Dendritic cell treated with granulocyte-macrophage colony-stimulating factor and Interleukin-4, amounts not matched to agents 40 ng/mL and 50 ng/mL, for 4 days (primary cell): ENCODE measurements around the gene TRDN.

Source experiments
- H3K27ac Mint-ChIP-seq: one replicate; pipeline ENCODE4 v1.8.0; 2022; ENCODE audit warnings: mild to moderate bottlenecking, mixed read lengths
- H3K27me3 Mint-ChIP-seq: one replicate; pipeline ENCODE4 v1.8.0; 2022; ENCODE audit warnings: mild to moderate bottlenecking, mixed read lengths
- H3K36me3 Mint-ChIP-seq: one replicate; pipeline ENCODE4 v1.8.0; 2022; ENCODE audit warnings: low read depth, mixed read lengths
- H3K4me1 Mint-ChIP-seq: one replicate; pipeline ENCODE4 v1.8.0; 2022; ENCODE audit warnings: low read depth, mixed read lengths
- H3K4me3 Mint-ChIP-seq: one replicate; pipeline ENCODE4 v1.8.0; 2022; ENCODE audit warnings: mild to moderate bottlenecking, moderate library complexity, mixed read lengths
- H3K9me3 Mint-ChIP-seq: one replicate; pipeline ENCODE4 v1.8.0; 2022; ENCODE audit warnings: mixed read lengths
- intact Hi-C: fragments of 100-400 bp; cut with micrococcal nuclease; formaldehyde crosslinking; loops from one replicate; pipeline ENCODE4 v1.15.0; 2022

The TRDN gene

DNA sequence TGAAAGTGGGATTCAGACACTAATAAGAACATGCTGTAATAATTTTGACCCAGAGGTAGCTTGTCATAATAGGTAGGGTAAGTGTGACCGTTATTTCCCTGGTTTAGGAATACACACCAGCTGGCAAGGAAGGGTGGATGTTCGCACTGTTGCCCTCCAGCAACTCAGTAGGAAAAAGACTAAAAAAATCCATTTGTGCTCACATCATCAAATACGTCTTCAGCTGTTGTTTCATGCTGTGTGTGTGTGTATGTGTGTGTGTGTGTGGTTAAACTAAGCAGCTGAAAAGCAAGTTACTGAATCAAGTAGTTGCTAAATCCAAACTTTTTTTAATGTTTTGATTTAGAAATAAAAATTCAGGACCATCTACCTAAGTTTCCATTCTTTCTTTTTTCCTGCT is 218.7 kb downstream of the TRDN start:
- no peak overlapping the region for H3K4me3 Mint-ChIP-seq
- H3K36me3 Mint-ChIP-seq: no peaks in the 10 kb centered on the region
- intact Hi-C loops: loop anchor here (5.0 kb wide), 2 partner anchors 1379 to 1434 kb away; no protein-coding TSS in a partner anchor
- H3K27ac Mint-ChIP-seq: no peak overlapping the region
- H3K4me1 Mint-ChIP-seq: no peaks in the 10 kb centered on the region
- H3K27me3 Mint-ChIP-seq: no peaks in the 10 kb centered on the region
- H3K9me3 Mint-ChIP-seq: no peaks in the 10 kb centered on the region

GRCh38 chr6:123417535-123417934 is 219.2 kb downstream of the TRDN start:
- no peaks in the 10 kb centered on the region for H3K27me3 Mint-ChIP-seq
- intact Hi-C loops: loop anchor here (5.0 kb wide), 2 partner anchors 1380 to 1435 kb away; no protein-coding TSS in a partner anchor
- H3K4me1 Mint-ChIP-seq: no peaks in the 10 kb centered on the region
- H3K27ac Mint-ChIP-seq: no peak overlapping the region
- no peaks in the 10 kb centered on the region for H3K36me3 Mint-ChIP-seq
- no peak overlapping the region for H3K4me3 Mint-ChIP-seq
- no peaks in the 10 kb centered on the region for H3K9me3 Mint-ChIP-seq

DNA sequence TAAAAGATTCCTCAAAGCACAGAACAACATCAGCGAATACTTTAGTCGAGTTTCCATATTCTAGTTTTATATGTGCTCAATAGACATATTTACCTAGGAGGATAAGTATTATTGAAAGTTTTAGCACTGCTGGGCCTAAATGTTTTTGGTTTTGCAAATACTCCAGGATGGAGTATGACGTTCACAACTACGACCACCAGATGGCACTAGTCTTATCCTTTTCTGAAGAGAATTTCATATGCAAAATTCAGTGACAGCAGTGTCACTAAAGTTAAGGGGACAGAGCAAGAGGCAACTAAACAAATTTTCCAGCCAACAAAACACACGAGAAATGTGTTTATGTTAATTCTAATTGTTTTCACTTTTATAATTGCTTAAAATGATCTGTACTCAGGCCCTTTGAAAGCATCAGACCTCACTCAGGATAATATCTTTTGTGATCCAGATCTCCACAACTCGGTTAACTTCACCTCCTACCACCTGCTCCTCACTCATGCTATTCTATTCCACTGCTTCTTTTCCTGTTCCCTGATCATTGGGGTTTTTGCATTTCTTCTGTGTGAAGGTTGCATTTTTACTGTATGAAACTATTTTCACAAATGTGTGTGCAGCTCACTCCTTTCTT is 220.8 kb downstream of the TRDN start:
- no peaks in the 10 kb centered on the region for H3K9me3 Mint-ChIP-seq
- H3K27me3 Mint-ChIP-seq: no peaks in the 10 kb centered on the region
- intact Hi-C loops: loop anchor here (5.0 kb wide), 2 partner anchors 1381 to 1436 kb away; no protein-coding TSS in a partner anchor
- no peak overlapping the region for H3K27ac Mint-ChIP-seq
- H3K4me1 Mint-ChIP-seq: no peaks in the 10 kb centered on the region
- no peaks in the 10 kb centered on the region for H3K36me3 Mint-ChIP-seq
- no peak overlapping the region for H3K4me3 Mint-ChIP-seq

DNA sequence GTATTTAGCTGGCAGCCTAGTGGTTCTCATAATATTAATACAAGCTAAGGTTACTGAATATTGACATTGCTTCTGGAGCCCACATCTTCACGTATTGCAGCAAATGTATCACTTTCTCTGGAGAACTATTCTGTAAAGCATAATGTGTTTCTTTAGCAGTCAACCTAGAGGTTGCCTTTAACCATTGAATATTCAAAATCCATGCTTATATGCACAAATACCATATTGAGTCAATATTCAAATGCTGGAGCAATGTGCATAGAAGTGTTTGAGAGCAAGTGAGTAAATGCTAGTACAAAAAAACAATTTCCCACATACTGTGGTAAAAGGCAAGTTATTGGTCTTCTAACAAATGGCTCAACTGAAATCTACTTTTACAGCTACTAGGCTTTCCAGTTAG is 231.8 kb downstream of the TRDN start:
- no peak overlapping the region for H3K27ac Mint-ChIP-seq
- no peaks in the 10 kb centered on the region for H3K36me3 Mint-ChIP-seq
- H3K9me3 Mint-ChIP-seq: no peaks in the 10 kb centered on the region
- H3K4me3 Mint-ChIP-seq: no peak overlapping the region
- no peaks in the 10 kb centered on the region for H3K4me1 Mint-ChIP-seq
- intact Hi-C loops: no loop called here
- H3K27me3 Mint-ChIP-seq: no peaks in the 10 kb centered on the region

DNA sequence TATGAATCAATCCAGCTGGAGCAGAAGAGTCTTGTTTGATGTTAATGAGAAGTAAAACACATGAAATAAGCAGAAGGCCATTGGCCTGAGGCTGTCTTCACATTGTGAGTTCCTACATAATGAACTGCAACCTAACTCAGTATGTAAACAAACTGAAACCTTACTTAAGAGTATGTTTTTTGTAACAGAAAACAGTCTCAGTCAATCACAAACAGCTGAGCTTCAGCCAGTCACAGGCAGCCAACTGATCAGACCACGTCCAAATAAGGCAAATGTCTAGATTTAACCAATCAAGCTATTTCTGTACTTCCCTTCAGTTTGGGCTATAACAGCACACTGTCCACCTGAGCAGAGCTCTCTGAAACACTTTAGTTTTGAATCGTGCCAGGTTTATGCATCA is 234.7 kb downstream of the TRDN start:
- Mint-ChIP-seq H3K27me3 (no peaks in the 10 kb centered on the region), H3K36me3 (no peaks in the 10 kb centered on the region), H3K4me1 (no peaks in the 10 kb centered on the region), H3K4me3 (no peak overlapping the region), H3K9me3 (no peaks in the 10 kb centered on the region), H3K27ac (no peak overlapping the region)
- intact Hi-C loops: no loop called here

GRCh38 chr6:123398072-123398471 is 238.7 kb downstream of the TRDN start:
- Mint-ChIP-seq H3K4me3 (no peak overlapping the region), H3K4me1 (no peaks in the 10 kb centered on the region), H3K27ac (no peak overlapping the region), H3K36me3 (no peaks in the 10 kb centered on the region), H3K27me3 (no peaks in the 10 kb centered on the region), H3K9me3 (no peaks in the 10 kb centered on the region)
- intact Hi-C loops: no loop called here

DNA sequence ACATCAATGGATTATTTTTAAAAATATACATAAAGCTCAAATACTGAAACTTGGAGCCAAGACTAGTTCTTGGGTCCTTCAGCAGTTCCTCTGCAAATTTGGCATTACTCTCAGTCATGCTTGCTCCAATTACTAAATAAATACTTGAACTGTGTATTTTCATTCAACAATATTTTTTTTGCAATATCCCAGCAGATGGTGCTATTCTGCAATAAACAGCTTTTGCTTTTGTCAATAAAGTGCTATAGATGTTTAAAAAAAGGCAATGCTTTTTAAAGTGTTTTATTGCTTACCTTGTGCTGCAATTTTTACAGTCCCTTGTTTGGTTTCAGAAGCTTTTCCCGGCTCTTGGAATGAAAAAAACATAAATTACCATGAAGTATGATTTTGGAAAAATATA is 243.4 kb downstream of the TRDN start:
- Mint-ChIP-seq H3K27ac (no peak overlapping the region), H3K9me3 (no peaks in the 10 kb centered on the region), H3K4me1 (no peaks in the 10 kb centered on the region), H3K4me3 (no peak overlapping the region), H3K36me3 (no peaks in the 10 kb centered on the region), H3K27me3 (no peaks in the 10 kb centered on the region)
- intact Hi-C loops: no loop called here

- Mint-ChIP-seq H3K27me3 (no peaks in the 10 kb centered on the region), H3K9me3 (no peaks in the 10 kb centered on the region), H3K4me3 (no peak overlapping the region), H3K36me3 (no peaks in the 10 kb centered on the region), H3K27ac (no peak overlapping the region), H3K4me1 (no peaks in the 10 kb centered on the region)
- intact Hi-C loops: no loop called here
Observed at GRCh38 chr6:123383718-123384117, 253.0 kb downstream of the TRDN start.

- no peak overlapping the region for H3K4me3 Mint-ChIP-seq
- intact Hi-C loops: no loop called here
Observed at GRCh38 chr6:123380257-123380656, 256.5 kb downstream of the TRDN start.

DNA sequence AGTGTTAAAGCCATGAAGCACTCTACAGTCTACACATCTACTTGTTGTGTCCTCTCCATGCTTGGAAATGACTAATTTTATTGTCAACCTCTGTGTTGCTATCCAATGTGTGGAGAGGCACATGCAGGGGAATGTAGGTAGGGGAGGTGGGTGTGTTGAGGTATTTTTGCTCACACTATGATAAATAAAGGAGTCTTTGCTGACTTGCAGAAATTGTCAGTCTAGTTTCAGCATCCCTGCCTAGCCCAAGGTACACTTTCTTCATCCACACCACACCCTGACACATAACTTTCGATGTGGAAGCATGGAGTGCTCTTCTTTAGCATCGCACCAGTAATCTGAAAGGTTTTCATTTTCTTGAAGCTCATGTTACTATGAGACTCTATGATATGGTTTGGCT is 264.0 kb downstream of the TRDN start:
- H3K4me1 Mint-ChIP-seq: no peaks in the 10 kb centered on the region
- no peaks in the 10 kb centered on the region for H3K36me3 Mint-ChIP-seq
- no peaks in the 10 kb centered on the region for H3K27me3 Mint-ChIP-seq
- intact Hi-C loops: no loop called here
- H3K27ac Mint-ChIP-seq: no peak overlapping the region
- H3K4me3 Mint-ChIP-seq: no peak overlapping the region
- no peaks in the 10 kb centered on the region for H3K9me3 Mint-ChIP-seq

More at GRCh38 chr6:123380257-123380656, 256.5 kb downstream of the TRDN start:
- no peaks in the 10 kb centered on the region for H3K36me3 Mint-ChIP-seq
- no peak overlapping the region for H3K27ac Mint-ChIP-seq
- H3K4me1 Mint-ChIP-seq: no peaks in the 10 kb centered on the region
- no peaks in the 10 kb centered on the region for H3K27me3 Mint-ChIP-seq
- no peaks in the 10 kb centered on the region for H3K9me3 Mint-ChIP-seq

DNA sequence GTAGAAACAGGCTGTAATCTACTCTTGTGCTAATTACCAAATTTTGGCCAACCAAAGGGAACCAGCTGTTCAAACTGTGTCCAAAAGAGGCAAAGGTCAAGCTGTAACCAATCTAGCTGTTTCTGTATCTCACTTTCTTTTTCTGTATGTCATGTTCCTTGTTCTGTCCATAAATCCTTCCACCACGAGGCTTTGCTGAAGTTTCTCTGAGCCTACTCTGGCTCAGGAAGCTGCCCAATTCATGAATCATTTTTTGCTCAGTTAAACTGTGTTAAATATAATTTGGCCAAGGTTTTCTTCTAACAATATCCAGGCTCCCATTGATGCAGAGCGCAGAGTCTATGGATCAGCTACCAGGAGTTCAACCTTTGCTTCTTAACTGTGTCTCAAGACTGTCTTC is 272.8 kb downstream of the TRDN start:
- H3K36me3 Mint-ChIP-seq: no peaks in the 10 kb centered on the region
- no peak overlapping the region for H3K27ac Mint-ChIP-seq
- H3K4me1 Mint-ChIP-seq: no peaks in the 10 kb centered on the region
- intact Hi-C loops: no loop called here
- no peaks in the 10 kb centered on the region for H3K27me3 Mint-ChIP-seq
- H3K4me3 Mint-ChIP-seq: no peak overlapping the region
- no peaks in the 10 kb centered on the region for H3K9me3 Mint-ChIP-seq

DNA sequence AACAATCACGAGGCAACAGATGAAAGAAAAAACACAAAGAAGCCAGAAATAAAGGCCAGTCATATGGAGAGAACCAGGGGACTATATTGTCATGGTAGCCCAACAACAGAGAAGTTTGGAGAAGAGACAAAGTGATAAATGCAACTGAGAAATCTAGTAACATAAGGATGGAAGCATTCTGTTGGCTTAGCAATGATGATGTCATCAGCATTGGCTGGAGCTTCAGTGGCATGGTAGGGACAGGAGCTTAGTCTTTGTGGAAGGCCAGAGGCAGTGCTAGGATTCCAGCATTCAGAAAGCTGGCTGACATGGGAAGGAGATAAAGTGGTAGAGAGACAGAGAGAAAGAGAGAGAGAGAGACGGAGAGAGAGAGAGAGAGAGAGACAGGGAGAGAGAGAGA is 276.4 kb downstream of the TRDN start:
- no peak overlapping the region for H3K27ac Mint-ChIP-seq

GRCh38 chr6:123352705-123353104 is 284.0 kb downstream of the TRDN start:
- Mint-ChIP-seq H3K9me3 (no peaks in the 10 kb centered on the region), H3K27me3 (no peaks in the 10 kb centered on the region), H3K4me3 (no peak overlapping the region), H3K36me3 (no peaks in the 10 kb centered on the region), H3K27ac (no peak overlapping the region), H3K4me1 (no peaks in the 10 kb centered on the region)
- intact Hi-C loops: no loop called here

More for the DNA sequence above, 276.4 kb downstream of the TRDN start:
- Mint-ChIP-seq H3K27me3 (no peaks in the 10 kb centered on the region), H3K4me1 (no peaks in the 10 kb centered on the region), H3K9me3 (peaks cover 5% of the 10 kb centered on the region), H3K4me3 (no peak overlapping the region), H3K36me3 (no peaks in the 10 kb centered on the region)
- intact Hi-C loops: no loop called here

- H3K4me3 Mint-ChIP-seq: no peak overlapping the region
- H3K4me1 Mint-ChIP-seq: no peaks in the 10 kb centered on the region
- no peaks in the 10 kb centered on the region for H3K9me3 Mint-ChIP-seq
- no peaks in the 10 kb centered on the region for H3K36me3 Mint-ChIP-seq
- H3K27me3 Mint-ChIP-seq: no peaks in the 10 kb centered on the region
- no peak overlapping the region for H3K27ac Mint-ChIP-seq
- intact Hi-C loops: no loop called here
Observed at GRCh38 chr6:123352279-123352678, 284.5 kb downstream of the TRDN start.

GRCh38 chr6:123343836-123344235 is 292.9 kb downstream of the TRDN start:
- intact Hi-C loops: no loop called here
- no peak overlapping the region for H3K4me3 Mint-ChIP-seq
- no peaks in the 10 kb centered on the region for H3K27me3 Mint-ChIP-seq
- H3K4me1 Mint-ChIP-seq: no peaks in the 10 kb centered on the region
- no peaks in the 10 kb centered on the region for H3K36me3 Mint-ChIP-seq
- no peak overlapping the region for H3K27ac Mint-ChIP-seq
- no peaks in the 10 kb centered on the region for H3K9me3 Mint-ChIP-seq
